ENCODE results near the gene VKORC1.

The VKORC1 gene

GRCh38 chr16:31132303-31132979 lies 37.8 kb upstream of the VKORC1 start:
- H3K36me3 ChIP-seq (ENCODE audit: low read depth) = peaks cover 45% of the 10 kb centered on the region
- H3K4me3 ChIP-seq (ENCODE audit: severe bottlenecking) = no peak overlapping the region
- ATAC-seq (ENCODE audit: low read depth) = no peak
- peak; percentile 63 for DNase-seq (ENCODE audit: low spot score)
- no peaks in the 10 kb centered on the region for H3K9me3 ChIP-seq (ENCODE audit: severe bottlenecking)
- peaks cover 41% of the 10 kb centered on the region for H3K4me1 ChIP-seq (ENCODE audit: insufficient read depth, poor library complexity, severe bottlenecking)
- no peaks in the 10 kb centered on the region for H3K27me3 ChIP-seq (ENCODE audit: insufficient read depth, poor library complexity, severe bottlenecking)
- TF ChIP-seq, protein P1, sequence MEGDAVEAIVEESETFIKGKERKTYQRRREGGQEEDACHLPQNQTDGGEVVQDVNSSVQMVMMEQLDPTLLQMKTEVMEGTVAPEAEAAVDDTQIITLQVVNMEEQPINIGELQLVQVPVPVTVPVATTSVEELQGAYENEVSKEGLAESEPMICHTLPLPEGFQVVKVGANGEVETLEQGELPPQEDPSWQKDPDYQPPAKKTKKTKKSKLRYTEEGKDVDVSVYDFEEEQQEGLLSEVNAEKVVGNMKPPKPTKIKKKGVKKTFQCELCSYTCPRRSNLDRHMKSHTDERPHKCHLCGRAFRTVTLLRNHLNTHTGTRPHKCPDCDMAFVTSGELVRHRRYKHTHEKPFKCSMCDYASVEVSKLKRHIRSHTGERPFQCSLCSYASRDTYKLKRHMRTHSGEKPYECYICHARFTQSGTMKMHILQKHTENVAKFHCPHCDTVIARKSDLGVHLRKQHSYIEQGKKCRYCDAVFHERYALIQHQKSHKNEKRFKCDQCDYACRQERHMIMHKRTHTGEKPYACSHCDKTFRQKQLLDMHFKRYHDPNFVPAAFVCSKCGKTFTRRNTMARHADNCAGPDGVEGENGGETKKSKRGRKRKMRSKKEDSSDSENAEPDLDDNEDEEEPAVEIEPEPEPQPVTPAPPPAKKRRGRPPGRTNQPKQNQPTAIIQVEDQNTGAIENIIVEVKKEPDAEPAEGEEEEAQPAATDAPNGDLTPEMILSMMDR (IDR thresholded peaks at IDR 0.05; ENCODE audit: poor library complexity, severe bottlenecking) = no peak
- H3K27ac ChIP-seq (ENCODE audit: poor library complexity, severe bottlenecking) = peak overlapping the region; percentile 75

DNA sequence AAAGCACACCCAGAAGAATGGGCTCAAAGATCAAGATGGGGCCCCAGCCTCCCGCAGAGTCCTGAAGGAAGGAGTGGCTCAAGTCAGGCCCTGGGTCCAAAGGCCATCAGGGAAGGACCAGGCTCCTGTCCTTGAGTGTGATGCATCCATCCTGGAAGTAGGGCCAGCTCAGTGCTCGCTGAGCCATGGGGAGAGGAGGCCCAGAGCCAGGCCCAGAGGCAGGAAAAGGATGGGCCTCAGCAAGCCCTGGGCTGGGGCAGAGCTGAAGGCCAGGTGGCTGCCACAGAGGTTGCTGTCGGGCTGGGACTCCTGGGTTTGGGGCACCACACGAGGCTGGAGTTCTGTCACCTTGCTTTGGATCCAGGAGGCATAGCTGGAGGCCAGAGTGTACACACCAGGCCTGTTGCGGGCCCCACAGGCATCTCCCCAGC lies 37.3 kb upstream of the VKORC1 start:
- H3K4me3 ChIP-seq (ENCODE audit: severe bottlenecking) = no peak overlapping the region
- no peaks in the 10 kb centered on the region for H3K9me3 ChIP-seq (ENCODE audit: severe bottlenecking)
- H3K27me3 ChIP-seq (ENCODE audit: insufficient read depth, poor library complexity, severe bottlenecking) = no peaks in the 10 kb centered on the region
- TF ChIP-seq, protein P1 (IDR thresholded peaks at IDR 0.05; ENCODE audit: poor library complexity, severe bottlenecking) = no peak
- H3K4me1 ChIP-seq (ENCODE audit: insufficient read depth, poor library complexity, severe bottlenecking) = peaks cover 41% of the 10 kb centered on the region
- ATAC-seq (ENCODE audit: low read depth) (0 out of 3 replicates have a peak, but pooled peaks have one; percentile 4), DNase-seq (ENCODE audit: low spot score) (peak; percentile 61)
- peaks cover 45% of the 10 kb centered on the region for H3K36me3 ChIP-seq (ENCODE audit: low read depth)
- H3K27ac ChIP-seq (ENCODE audit: poor library complexity, severe bottlenecking) = peak overlapping the region; percentile 75

DNA sequence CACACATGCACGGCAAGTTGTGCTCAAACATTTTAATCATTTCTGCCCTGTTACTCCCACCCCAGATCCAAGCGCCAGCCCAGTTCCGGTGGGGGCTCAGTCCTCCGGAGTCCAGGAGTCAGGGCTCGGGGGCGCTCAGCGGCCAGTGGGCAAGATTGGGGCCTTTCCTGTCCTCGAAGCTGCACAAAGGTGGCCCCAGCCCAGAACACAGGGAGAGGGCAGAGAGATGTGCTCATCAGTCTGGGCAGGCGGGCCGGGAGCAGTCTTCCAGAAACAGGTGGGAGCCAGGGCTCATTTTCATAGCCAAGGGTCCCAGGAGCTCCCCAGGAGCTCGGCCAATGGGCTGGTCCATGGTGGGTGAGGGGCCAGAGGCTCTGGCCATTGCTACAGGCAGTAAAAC lies 36.8 kb upstream of the VKORC1 start:
- Histone ChIP-seq H3K4me1 (ENCODE audit: insufficient read depth, poor library complexity, severe bottlenecking) (peaks cover 41% of the 10 kb centered on the region), H3K9me3 (ENCODE audit: severe bottlenecking) (no peaks in the 10 kb centered on the region), H3K27me3 (ENCODE audit: insufficient read depth, poor library complexity, severe bottlenecking) (no peaks in the 10 kb centered on the region), H3K4me3 (ENCODE audit: severe bottlenecking) (no peak overlapping the region), H3K36me3 (ENCODE audit: low read depth) (peaks cover 45% of the 10 kb centered on the region), H3K27ac (ENCODE audit: poor library complexity, severe bottlenecking) (peak overlapping the region; percentile 75)
- ATAC-seq (ENCODE audit: low read depth) (no peak), DNase-seq (ENCODE audit: low spot score) (peak; percentile 52)
- TF ChIP-seq, protein P1 (IDR thresholded peaks at IDR 0.05; ENCODE audit: poor library complexity, severe bottlenecking) = no peak

- H3K36me3 ChIP-seq (ENCODE audit: low read depth) = peaks cover 45% of the 10 kb centered on the region
Measured at GRCh38 chr16:31130899-31131298, 36.3 kb upstream of the VKORC1 start.

More at GRCh38 chr16:31130899-31131298, 36.3 kb upstream of the VKORC1 start:
- peak; percentile 77 for ATAC-seq (ENCODE audit: low read depth)
- peaks cover 40% of the 10 kb centered on the region for H3K4me1 ChIP-seq (ENCODE audit: insufficient read depth, poor library complexity, severe bottlenecking)
- H3K9me3 ChIP-seq (ENCODE audit: severe bottlenecking) = no peaks in the 10 kb centered on the region
- H3K4me3 ChIP-seq (ENCODE audit: severe bottlenecking) = no peak overlapping the region
- TF ChIP-seq, protein P1 (IDR thresholded peaks at IDR 0.05; ENCODE audit: poor library complexity, severe bottlenecking) = no peak
- peak; percentile 92 for DNase-seq (ENCODE audit: low spot score)
- H3K27ac ChIP-seq (ENCODE audit: poor library complexity, severe bottlenecking) = peak overlapping the region; percentile 75
- H3K27me3 ChIP-seq (ENCODE audit: insufficient read depth, poor library complexity, severe bottlenecking) = no peaks in the 10 kb centered on the region
